ENCODE measurements around the gene OR52N1. TPM values are rescaled to one million over a fixed set of nuclear protein-coding genes. Genes with fewer than 3 reads are reported as not detected.

The OR52N1 gene
- total RNA-seq, 1 donor from 2014 or later: not detected

- Histone ChIP-seq H3K27ac (no peak overlapping the region), H3K27me3 (no peaks in the 10 kb centered on the region), H3K36me3 (no peaks in the 10 kb centered on the region), H3K4me3 (no peak overlapping the region), H3K4me1 (no peaks in the 10 kb centered on the region), H3K9me3 (no peaks in the 10 kb centered on the region)
- ATAC-seq (no peak), DNase-seq (no peak)
- TF ChIP-seq, protein P1, sequence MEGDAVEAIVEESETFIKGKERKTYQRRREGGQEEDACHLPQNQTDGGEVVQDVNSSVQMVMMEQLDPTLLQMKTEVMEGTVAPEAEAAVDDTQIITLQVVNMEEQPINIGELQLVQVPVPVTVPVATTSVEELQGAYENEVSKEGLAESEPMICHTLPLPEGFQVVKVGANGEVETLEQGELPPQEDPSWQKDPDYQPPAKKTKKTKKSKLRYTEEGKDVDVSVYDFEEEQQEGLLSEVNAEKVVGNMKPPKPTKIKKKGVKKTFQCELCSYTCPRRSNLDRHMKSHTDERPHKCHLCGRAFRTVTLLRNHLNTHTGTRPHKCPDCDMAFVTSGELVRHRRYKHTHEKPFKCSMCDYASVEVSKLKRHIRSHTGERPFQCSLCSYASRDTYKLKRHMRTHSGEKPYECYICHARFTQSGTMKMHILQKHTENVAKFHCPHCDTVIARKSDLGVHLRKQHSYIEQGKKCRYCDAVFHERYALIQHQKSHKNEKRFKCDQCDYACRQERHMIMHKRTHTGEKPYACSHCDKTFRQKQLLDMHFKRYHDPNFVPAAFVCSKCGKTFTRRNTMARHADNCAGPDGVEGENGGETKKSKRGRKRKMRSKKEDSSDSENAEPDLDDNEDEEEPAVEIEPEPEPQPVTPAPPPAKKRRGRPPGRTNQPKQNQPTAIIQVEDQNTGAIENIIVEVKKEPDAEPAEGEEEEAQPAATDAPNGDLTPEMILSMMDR (IDR thresholded peaks at IDR 0.05): no peak
- intact Hi-C loops (cut with DNase I): no loop called here
These were observed 41.2 kb downstream of the OR52N1 start for GRCh38 chr11:5749836-5750235.

DNA sequence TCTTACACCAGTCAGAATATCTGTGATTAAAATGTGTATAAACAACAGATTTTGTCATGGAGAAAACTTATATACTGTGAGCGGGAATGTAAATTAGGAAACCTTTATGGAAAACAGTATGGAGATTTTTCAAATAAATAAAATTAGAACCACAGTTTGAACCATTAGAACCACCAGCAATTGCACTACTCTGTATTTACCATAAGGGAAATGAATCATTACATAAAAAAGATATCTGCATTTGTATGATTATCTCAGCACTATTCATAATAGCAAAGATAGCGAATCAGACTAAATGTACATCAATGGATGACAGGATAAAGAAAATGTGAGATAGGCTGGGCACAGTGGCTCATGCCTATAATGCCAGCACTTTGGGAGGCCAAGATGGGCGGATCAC is 44.5 kb downstream of the OR52N1 start:
- TF ChIP-seq, protein P1 (IDR thresholded peaks at IDR 0.05): no peak
- Histone ChIP-seq H3K36me3 (no peaks in the 10 kb centered on the region), H3K4me1 (no peaks in the 10 kb centered on the region), H3K27ac (no peak overlapping the region), H3K27me3 (no peaks in the 10 kb centered on the region), H3K4me3 (no peak overlapping the region), H3K9me3 (no peaks in the 10 kb centered on the region)
- ATAC-seq (no peak), DNase-seq (no peak)
- intact Hi-C loops (cut with DNase I): no loop called here

- H3K36me3 ChIP-seq: no peaks in the 10 kb centered on the region
- DNase-seq (no peak), ATAC-seq (no peak)
- no peaks in the 10 kb centered on the region for H3K9me3 ChIP-seq
- TF ChIP-seq, protein P1 (IDR thresholded peaks at IDR 0.05): no peak
- no peak overlapping the region for H3K27ac ChIP-seq
- H3K4me3 ChIP-seq: no peak overlapping the region
- H3K4me1 ChIP-seq: no peaks in the 10 kb centered on the region
- intact Hi-C loops (cut with DNase I): no loop called here
- H3K27me3 ChIP-seq: no peaks in the 10 kb centered on the region
These were observed 52.6 kb downstream of the OR52N1 start for GRCh38 chr11:5738431-5738830.

DNA sequence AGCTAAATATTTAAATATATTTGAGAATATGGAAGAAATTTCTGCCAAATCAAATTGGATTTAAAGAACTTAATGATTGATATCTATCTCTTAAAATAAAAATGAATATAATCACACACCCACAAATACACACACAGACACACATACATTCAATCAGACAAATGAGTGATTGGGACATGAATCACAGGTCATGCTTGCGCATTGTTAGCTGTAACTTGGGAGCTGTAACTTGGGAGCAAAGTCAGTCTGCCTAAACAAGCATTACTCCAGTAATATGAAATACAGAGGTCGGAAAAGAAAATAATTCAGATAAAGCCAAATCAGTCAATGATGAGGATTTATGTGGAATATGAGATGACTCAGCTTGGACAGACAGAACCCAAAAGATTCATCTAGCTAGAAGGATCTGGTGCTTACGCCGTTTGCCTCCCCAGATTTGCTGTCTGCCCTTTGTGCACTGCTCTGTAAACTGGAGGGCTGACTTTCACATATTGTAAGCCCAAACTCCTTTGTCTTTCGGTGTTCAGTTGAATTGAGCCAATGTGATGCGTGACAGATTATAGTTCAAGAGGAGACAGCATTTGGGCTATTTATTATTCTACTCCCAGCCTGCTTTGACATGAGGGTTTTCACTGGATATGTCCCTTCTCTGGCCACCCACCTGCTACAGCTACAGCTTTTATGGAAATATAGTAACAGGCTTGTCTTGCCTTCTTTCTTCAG is 53.2 kb downstream of the OR52N1 start:
- intact Hi-C loops (cut with DNase I): no loop called here
- Histone ChIP-seq H3K27me3 (no peaks in the 10 kb centered on the region), H3K27ac (no peak overlapping the region), H3K4me3 (no peak overlapping the region), H3K4me1 (no peaks in the 10 kb centered on the region), H3K36me3 (no peaks in the 10 kb centered on the region), H3K9me3 (no peaks in the 10 kb centered on the region)
- ATAC-seq (no peak), DNase-seq (no peak)
- TF ChIP-seq, protein P1 (IDR thresholded peaks at IDR 0.05): no peak

DNA sequence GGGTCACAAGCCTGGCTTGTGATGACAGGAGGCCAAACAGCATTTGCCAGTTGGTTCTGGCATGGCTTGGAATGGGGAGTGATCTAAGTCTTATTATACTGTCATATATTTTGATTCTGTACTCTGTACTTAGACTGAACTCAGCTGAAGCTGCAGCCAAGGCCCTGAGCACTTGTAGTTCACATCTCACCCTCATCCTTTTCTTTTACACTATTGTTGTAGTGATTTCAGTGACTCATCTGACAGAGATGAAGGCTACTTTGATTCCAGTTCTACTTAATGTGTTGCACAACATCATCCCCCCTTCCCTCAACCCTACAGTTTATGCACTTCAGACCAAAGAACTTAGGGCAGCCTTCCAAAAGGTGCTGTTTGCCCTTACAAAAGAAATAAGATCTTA is 54.0 kb downstream of the OR52N1 start:
- no peaks in the 10 kb centered on the region for H3K4me1 ChIP-seq
- no peaks in the 10 kb centered on the region for H3K9me3 ChIP-seq
- intact Hi-C loops (cut with DNase I): no loop called here
- TF ChIP-seq, protein P1 (IDR thresholded peaks at IDR 0.05): no peak
- H3K4me3 ChIP-seq: no peak overlapping the region
- no peaks in the 10 kb centered on the region for H3K27me3 ChIP-seq
- ATAC-seq (peak; percentile 30), DNase-seq (no peak)
- no peak overlapping the region for H3K27ac ChIP-seq
- no peaks in the 10 kb centered on the region for H3K36me3 ChIP-seq

Other genes starting within 250 kb of the OR52N1 start
- gene OR52H1, start 242.7 kb downstream of the OR52N1 start, total RNA-seq: 0.90 TPM
- gene OR52B6, start 210.4 kb downstream of the OR52N1 start, total RNA-seq: not detected
- gene TRIM6, start 194.6 kb downstream of the OR52N1 start, total RNA-seq: 2.4 TPM
- gene TRIM34, start 166.3 kb downstream of the OR52N1 start, total RNA-seq: 10.4 TPM
- 44.4 TPM for gene TRIM5, start 106.2 kb downstream of the OR52N1 start, total RNA-seq
- 203 TPM for gene TRIM22, start 101.5 kb downstream of the OR52N1 start, total RNA-seq
- gene OR56B1, start 54.8 kb downstream of the OR52N1 start, total RNA-seq: 0.17 TPM
- 0.93 TPM for gene OR52N4, start 37.0 kb downstream of the OR52N1 start, total RNA-seq
- not detected for gene OR52N5, start 7.9 kb downstream of the OR52N1 start, total RNA-seq
- gene OR52N2, start 17.7 kb upstream of the OR52N1 start, total RNA-seq: not detected
- not detected for gene OR52E6, start 50.6 kb upstream of the OR52N1 start, total RNA-seq
- not detected for gene OR52E8, start 66.4 kb upstream of the OR52N1 start, total RNA-seq
- not detected for gene OR52E4, start 89.4 kb upstream of the OR52N1 start, total RNA-seq
- not detected for gene OR52E5, start 101.9 kb upstream of the OR52N1 start, total RNA-seq
- gene OR56A3, start 151.0 kb upstream of the OR52N1 start, total RNA-seq: not detected
- not detected for gene OR56A5, start 177.2 kb upstream of the OR52N1 start, total RNA-seq
- not detected for gene OR52L1, start 195.7 kb upstream of the OR52N1 start, total RNA-seq
- not detected for gene OR56A4, start 215.7 kb upstream of the OR52N1 start, total RNA-seq
- not detected for gene OR56A1, start 239.5 kb upstream of the OR52N1 start, total RNA-seq

All from upper lobe of right lung (tissue), 1 donor.